CD14-positive monocyte (primary cell): ENCODE results near the gene PACSIN2. TPM values are rescaled to one million over a fixed set of nuclear protein-coding genes. Genes with fewer than 3 reads are reported as not detected.
A peak's percentile ranks its signal among the peaks of the same experiment; 100 is the strongest.

Source experiments
- DNase-seq, 3 donors: peaks; one replicate each; pipeline ENCODE4 v3.0.0-alpha.2; 2011 to 2022
- H2AFZ ChIP-seq: 2 replicates; pipeline ENCODE4 v1.6.0; 2012; ENCODE audit warnings: mild to moderate bottlenecking, low read depth, low read length, inconsistent platforms; ENCODE audit not compliant: insufficient read depth, poor library complexity, severe bottlenecking
- H3K27ac ChIP-seq, 2 donors: 1 replicate in 1 of 2; 2 replicates in 1 of 2; pipeline ENCODE4 v1.5.1; 2012 to 2013; ENCODE audit warnings: low read length in 2 of 2, control low read depth in 1 of 2, inconsistent platforms in 1 of 2, low read depth in 1 of 2, mild to moderate bottlenecking in 1 of 2
- H3K27me3 ChIP-seq, 2 donors: one replicate each; pipeline versions ENCODE4 v1.6.0 to v1.6.1; 2011 to 2013; ENCODE audit warnings: low read length in 2 of 2; ENCODE audit not compliant: control insufficient read depth in 2 of 2, insufficient read depth in 2 of 2
- H3K36me3 ChIP-seq, 2 donors: replicated peaks in 1 of 2; 1 replicate in 1 of 2; 2 replicates in 1 of 2; pipeline versions ENCODE4 v1.5.1 to v1.6.1; 2012 to 2013; ENCODE audit warnings: low read length in 2 of 2, control low read depth in 1 of 2, inconsistent platforms in 1 of 2, mild to moderate bottlenecking in 1 of 2; ENCODE audit not compliant: insufficient read depth in 2 of 2, control insufficient read depth in 1 of 2
- H3K4me1 ChIP-seq, 2 donors: 1 replicate in 1 of 2; 2 replicates in 1 of 2; pipeline versions ENCODE4 v1.5.1 to v1.6.1; 2012 to 2013; ENCODE audit warnings: low read length in 2 of 2, control low read depth in 1 of 2, inconsistent platforms in 1 of 2, mild to moderate bottlenecking in 1 of 2, moderate library complexity in 1 of 2; ENCODE audit not compliant: insufficient read depth in 2 of 2, control insufficient read depth in 1 of 2
- H3K4me2 ChIP-seq: replicated peaks from 2 replicates; pipeline ENCODE3; 2012; ENCODE audit warnings: low read length, moderate library complexity, mild to moderate bottlenecking; ENCODE audit not compliant: poor library complexity, severe bottlenecking; ENCODE audit errors: extremely low read depth
- H3K4me3 ChIP-seq, 3 experiments: fragments of 200-600 bp in 1 of 3; sonication (generic) in 1 of 3; replicated peaks in 1 of 3; 1 replicate in 2 of 3; 2 replicates in 1 of 3; pipeline ENCODE4 v1.5.1; 2011 to 2013; ENCODE audit warnings: low read length in 3 of 3, mild to moderate bottlenecking in 3 of 3, control low read depth in 2 of 3, low read depth in 2 of 3, inconsistent platforms in 1 of 3, moderate library complexity in 1 of 3
- H3K79me2 ChIP-seq: 2 replicates; pipeline ENCODE4 v1.6.0; 2012; ENCODE audit warnings: mild to moderate bottlenecking, control low read depth, inconsistent platforms, low read length, moderate library complexity; ENCODE audit not compliant: insufficient read depth
- H3K9ac ChIP-seq: 2 replicates; pipeline ENCODE4 v1.6.0; 2017; ENCODE audit warnings: low read length, mild to moderate bottlenecking; ENCODE audit not compliant: insufficient read depth, poor library complexity, severe bottlenecking
- H3K9me3 ChIP-seq, 2 donors: replicated peaks in 1 of 2; 1 replicate in 1 of 2; 2 replicates in 1 of 2; pipeline versions ENCODE4 v1.5.1 to v1.6.1; 2012 to 2013; ENCODE audit warnings: low read length in 2 of 2, control low read depth in 1 of 2; ENCODE audit not compliant: control insufficient read depth in 1 of 2, insufficient read depth in 1 of 2
- H4K20me1 ChIP-seq: 2 replicates; pipeline ENCODE4 v1.6.0; 2012; ENCODE audit warnings: mild to moderate bottlenecking, low read length, control low read depth, moderate library complexity; ENCODE audit not compliant: insufficient read depth
- H3K27ac Mint-ChIP-seq, 7 donors: one replicate each; pipeline ENCODE4 v1.8.0; 2020; ENCODE audit warnings: mild to moderate bottlenecking in 7 of 7, mixed read lengths in 7 of 7, moderate library complexity in 6 of 7, inconsistent platforms in 2 of 7
- H3K27me3 Mint-ChIP-seq, 3 donors: one replicate each; pipeline ENCODE4 v1.8.0; 2021 to 2022; ENCODE audit warnings: low read depth in 3 of 3, mild to moderate bottlenecking in 3 of 3, mixed read lengths in 3 of 3, moderate library complexity in 3 of 3, inconsistent platforms in 1 of 3
- H3K36me3 Mint-ChIP-seq, 2 donors: one replicate each; pipeline ENCODE4 v1.8.0; 2020; ENCODE audit warnings: mixed read lengths in 2 of 2, inconsistent platforms in 1 of 2, mild to moderate bottlenecking in 1 of 2
- H3K4me1 Mint-ChIP-seq: one replicate; pipeline ENCODE4 v1.8.0; 2020; ENCODE audit warnings: mild to moderate bottlenecking, mixed read lengths
- H3K4me3 Mint-ChIP-seq, 2 donors: one replicate each; pipeline ENCODE4 v1.8.0; 2020; ENCODE audit warnings: mild to moderate bottlenecking in 2 of 2, mixed read lengths in 2 of 2, moderate library complexity in 1 of 2
- H3K9me3 Mint-ChIP-seq, 7 donors: one replicate each; pipeline ENCODE4 v1.8.0; 2020 to 2022; ENCODE audit warnings: mixed read lengths in 7 of 7, mild to moderate bottlenecking in 6 of 7, moderate library complexity in 6 of 7, inconsistent platforms in 2 of 7
- CTCF ChIP-seq: fragments of 200-600 bp; IDR thresholded peaks from one replicate; pipeline ENCODE4 v1.8.0; 2022; ENCODE audit warnings: antibody characterized with exemption, mild to moderate bottlenecking
- WGBS: methylation state at CpG from one replicate; pipeline ENCODE4 v1.1.5; 2013; ENCODE audit warnings: missing lambda C conversion rate; ENCODE audit not compliant: insufficient coverage; 5-methylcytosine and 5-hydroxymethylcytosine counted together
- intact Hi-C, 2 donors: fragments of 100-400 bp; cut with micrococcal nuclease; formaldehyde crosslinking; loops; one replicate each; pipeline versions ENCODE4 v1.15.0 to v1.15.1; 2023
- polyA plus RNA-seq, 3 donors: library from polyadenylated mRNA; depleted of rRNA in 1 of 3; unstranded in 2 of 3; stranded (reverse) in 1 of 3; fragments of 300-500 nt in 2 of 3; fragments of >200 nt in 1 of 3; fragmentation: Illumina TruSeq in 2 of 3; gene quantifications; 1 replicate in 2 of 3; 2 replicates in 1 of 3; pipeline ENCODE4 v1.2.3, GENCODE V29; 2012 to 2021

Gene PACSIN2
- polyA plus RNA-seq, 3 donors: 31.2 to 45.7 (median 40.2) TPM

GRCh38 chr22:42944409-42944808, 70.5 kb downstream of the PACSIN2 start:
- Histone ChIP-seq H3K9me3 (no peaks in the 10 kb centered on the region), H4K20me1 (peaks cover 42% of the 10 kb centered on the region), H3K27me3 (no peaks in the 10 kb centered on the region), H3K36me3 (peaks cover 4 to 11% of the 10 kb centered on the region in 2 donors), H3K27ac (no peak overlapping the region), H3K4me1 (peaks cover 40% of the 10 kb centered on the region in 2 donors), H3K4me3 (no peak overlapping the region), H2AFZ (no peak overlapping the region), H3K79me2 (peaks cover 72% of the 10 kb centered on the region), H3K4me2 (no peak overlapping the region), H3K9ac (no peak overlapping the region)
- DNase-seq: no peak
- no peak for TF ChIP-seq CTCF
- intact Hi-C loops: no loop called here
- H3K4me1 Mint-ChIP-seq: peaks cover 46% of the 10 kb centered on the region
- peaks cover 52 to 70% of the 10 kb centered on the region in 2 donors for H3K36me3 Mint-ChIP-seq
- peaks cover 0 to 3% (median 2%) of the 10 kb centered on the region in 3 donors for H3K27me3 Mint-ChIP-seq
- H3K9me3 Mint-ChIP-seq: no peaks in the 10 kb centered on the region
- WGBS: 100% methylated on average over 4 of the region's 5 CpGs
- no peak overlapping the region for H3K4me3 Mint-ChIP-seq
- H3K27ac Mint-ChIP-seq: peak overlapping the region in 1 of 7 donors; percentile 20

- TF ChIP-seq CTCF: no peak
- H3K27ac ChIP-seq: no peak overlapping the region
- H2AFZ ChIP-seq: no peak overlapping the region
- no peak overlapping the region for H3K4me2 ChIP-seq
- DNase-seq: no peak
- peaks cover 72% of the 10 kb centered on the region for H3K79me2 ChIP-seq
- 100% methylated on average over 1 of the region's 3 CpGs for WGBS
- H3K9me3 ChIP-seq: no peaks in the 10 kb centered on the region
- H3K9me3 Mint-ChIP-seq: no peaks in the 10 kb centered on the region
- no peak overlapping the region for H3K9ac ChIP-seq
- H3K4me1 Mint-ChIP-seq: peaks cover 47% of the 10 kb centered on the region
- peaks cover 38% of the 10 kb centered on the region for H4K20me1 ChIP-seq
- H3K27me3 Mint-ChIP-seq: peaks cover 0 to 3% (median 2%) of the 10 kb centered on the region in 3 donors
- H3K36me3 Mint-ChIP-seq: peaks cover 50 to 68% of the 10 kb centered on the region in 2 donors
- H3K4me1 ChIP-seq: peaks cover 44 to 45% of the 10 kb centered on the region in 2 donors
- H3K36me3 ChIP-seq: peaks cover 4 to 11% of the 10 kb centered on the region in 2 donors
- H3K4me3 Mint-ChIP-seq: no peak overlapping the region
- intact Hi-C loops: no loop called here
- peak overlapping the region in 2 of 7 donors; percentile 20 to 37 for H3K27ac Mint-ChIP-seq
- no peaks in the 10 kb centered on the region for H3K27me3 ChIP-seq
- H3K4me3 ChIP-seq: no peak overlapping the region
Observed at GRCh38 chr22:42943981-42944380, 71.0 kb downstream of the PACSIN2 start.
